H9 (cell line): Measurements from ENCODE around the gene CNKSR1. TPM values are rescaled to one million over a fixed set of nuclear protein-coding genes. Genes with fewer than 3 reads are reported as not detected.

Source experiments
- DNase-seq: peaks from one replicate; pipeline ENCODE4 v3.0.0-alpha.2; 2017
- H2AFZ ChIP-seq: one replicate; pipeline ENCODE4 v1.6.1; 2013; ENCODE audit warnings: mild to moderate bottlenecking, low read length, control low read depth, moderate library complexity
- H2AK5ac ChIP-seq: 2 replicates; pipeline ENCODE4 v1.6.1; 2013; ENCODE audit warnings: low read length, control low read depth, mixed read lengths; ENCODE audit not compliant: insufficient read length
- H2BK120ac ChIP-seq: one replicate; pipeline ENCODE4 v1.6.1; 2013; ENCODE audit warnings: low read depth, mild to moderate bottlenecking, low read length, control low read depth, inconsistent platforms; ENCODE audit not compliant: poor library complexity, severe bottlenecking
- H2BK12ac ChIP-seq: 2 replicates; pipeline ENCODE4 v1.6.1; 2013; ENCODE audit warnings: low read length, control low read depth, mixed read lengths, low read depth; ENCODE audit not compliant: insufficient read length
- H2BK15ac ChIP-seq: 2 replicates; pipeline ENCODE4 v1.6.1; 2013; ENCODE audit warnings: low read depth, low read length, control low read depth
- H2BK20ac ChIP-seq: one replicate; pipeline ENCODE4 v1.6.1; 2013; ENCODE audit warnings: low read depth, mild to moderate bottlenecking, low read length, control low read depth, inconsistent platforms; ENCODE audit not compliant: poor library complexity, severe bottlenecking
- H2BK5ac ChIP-seq: 2 replicates; pipeline ENCODE4 v1.6.1; 2013; ENCODE audit warnings: low read length, control low read depth, mixed read lengths; ENCODE audit not compliant: insufficient read length
- H3K14ac ChIP-seq: 2 replicates; pipeline ENCODE4 v1.6.1; 2013; ENCODE audit warnings: low read length, control low read depth; ENCODE audit not compliant: insufficient read depth
- H3K18ac ChIP-seq: 2 replicates; pipeline ENCODE4 v1.6.1; 2013; ENCODE audit warnings: low read depth, mild to moderate bottlenecking, mixed read lengths, low read length, control low read depth; ENCODE audit not compliant: insufficient read length
- H3K23ac ChIP-seq: 2 replicates; pipeline ENCODE4 v1.6.1; 2013; ENCODE audit warnings: low read length, control low read depth, mixed read lengths, low read depth; ENCODE audit not compliant: insufficient read length
- H3K23me2 ChIP-seq: 2 replicates; pipeline ENCODE4 v1.6.1; 2013; ENCODE audit warnings: low read depth, mild to moderate bottlenecking, mixed read lengths, low read length, control low read depth; ENCODE audit not compliant: insufficient read length, poor library complexity, severe bottlenecking
- H3K27ac ChIP-seq: 2 replicates; pipeline ENCODE4 v1.5.1; 2013; ENCODE audit warnings: low read length, control low read depth, mixed read lengths, low read depth; ENCODE audit not compliant: insufficient read length
- H3K27me3 ChIP-seq: 2 replicates; pipeline ENCODE4 v1.6.1; 2013; ENCODE audit warnings: low read length, control low read depth, inconsistent platforms; ENCODE audit not compliant: insufficient read depth
- H3K4ac ChIP-seq: 2 replicates; pipeline ENCODE4 v1.6.1; 2013; ENCODE audit warnings: low read depth, mild to moderate bottlenecking, control low read depth, inconsistent platforms, low read length, moderate library complexity
- H3K4me1 ChIP-seq: 2 replicates; pipeline ENCODE4 v1.6.1; 2013; ENCODE audit warnings: low read length, control low read depth, inconsistent platforms; ENCODE audit not compliant: insufficient read depth
- H3K4me2 ChIP-seq: 2 replicates; pipeline ENCODE4 v1.6.1; 2013; ENCODE audit warnings: low read length, control low read depth, mixed read lengths; ENCODE audit not compliant: insufficient read length, insufficient read depth
- H3K56ac ChIP-seq: 2 replicates; pipeline ENCODE4 v1.6.1; 2013; ENCODE audit warnings: low read depth, mild to moderate bottlenecking, mixed read lengths, low read length, control low read depth; ENCODE audit not compliant: insufficient read length
- H3K79me1 ChIP-seq: 2 replicates; pipeline ENCODE4 v1.6.1; 2013; ENCODE audit warnings: low read depth, mild to moderate bottlenecking, moderate library complexity, low read length, control low read depth, inconsistent platforms; ENCODE audit not compliant: insufficient read depth, poor library complexity, severe bottlenecking
- H3K79me2 ChIP-seq: 2 replicates; pipeline ENCODE4 v1.6.1; 2013; ENCODE audit warnings: low read length, control low read depth, inconsistent platforms; ENCODE audit not compliant: insufficient read depth
- H3K9ac ChIP-seq: 2 replicates; pipeline ENCODE4 v1.6.1; 2013; ENCODE audit warnings: low read length, control low read depth, mixed read lengths; ENCODE audit not compliant: insufficient read length; ENCODE audit errors: extremely low read depth
- H3K9me3 ChIP-seq: one replicate; pipeline ENCODE4 v1.6.1; 2013; ENCODE audit warnings: low read depth, low read length, inconsistent platforms; ENCODE audit not compliant: control insufficient read depth
- H3T11ph ChIP-seq: one replicate; pipeline ENCODE4 v1.6.1; 2013; ENCODE audit warnings: mild to moderate bottlenecking, low read length, control low read depth, inconsistent platforms
- H4K20me1 ChIP-seq: one replicate; pipeline ENCODE4 v1.6.1; 2013; ENCODE audit not compliant: control insufficient read depth, insufficient read length, insufficient read depth
- H4K5ac ChIP-seq: 2 replicates; pipeline ENCODE4 v1.6.1; 2013; ENCODE audit warnings: low read depth, mild to moderate bottlenecking, mixed read lengths, low read length, control low read depth; ENCODE audit not compliant: insufficient read length
- H4K8ac ChIP-seq: replicated peaks from 2 replicates; pipeline ENCODE4 v1.6.1; 2013; ENCODE audit warnings: low read length, control low read depth, mixed read lengths, low read depth; ENCODE audit not compliant: insufficient read length
- H4K91ac ChIP-seq: 2 replicates; pipeline ENCODE4 v1.6.1; 2013; ENCODE audit warnings: low read depth, mild to moderate bottlenecking, moderate library complexity, mixed read lengths, low read length, control low read depth; ENCODE audit not compliant: insufficient read length
- H3K27ac Mint-ChIP-seq, 3 experiments: 2 replicates in 2 of 3; 3 replicates in 1 of 3; pipeline ENCODE4 v1.8.0; 2020 to 2021; ENCODE audit warnings: mixed read lengths in 3 of 3, mild to moderate bottlenecking in 1 of 3, moderate library complexity in 1 of 3
- H3K27me3 Mint-ChIP-seq: 2 replicates; pipeline ENCODE4 v1.8.0; 2021; ENCODE audit warnings: low read depth, mild to moderate bottlenecking, moderate library complexity, mixed read lengths
- H3K36me3 Mint-ChIP-seq, 3 experiments: 2 replicates in 2 of 3; 3 replicates in 1 of 3; pipeline ENCODE4 v1.8.0; 2020 to 2021; ENCODE audit warnings: low read depth in 3 of 3, mixed read lengths in 3 of 3; ENCODE audit not compliant: insufficient read depth in 1 of 3
- H3K4me1 Mint-ChIP-seq, 2 experiments: 2 replicates each; pipeline ENCODE4 v1.8.0; 2020; ENCODE audit warnings: mixed read lengths in 2 of 2
- H3K4me3 Mint-ChIP-seq, 2 experiments: 2 replicates in 1 of 2; 3 replicates in 1 of 2; pipeline ENCODE4 v1.8.0; 2020 to 2021; ENCODE audit warnings: mild to moderate bottlenecking in 2 of 2, mixed read lengths in 2 of 2, moderate library complexity in 1 of 2
- H3K9me3 Mint-ChIP-seq, 2 experiments: 2 replicates in 1 of 2; 3 replicates in 1 of 2; pipeline ENCODE4 v1.8.0; 2020; ENCODE audit warnings: mild to moderate bottlenecking in 2 of 2, mixed read lengths in 2 of 2, moderate library complexity in 1 of 2
- WGBS: extraction: QIAGEN DNeasy Blood & Tissue Kit; methylation state at CpG from one replicate; pipeline ENCODE4 v1.1.7; 2013; ENCODE audit warnings: missing lambda C conversion rate, low lambda C conversion rate, mixed read lengths; ENCODE audit not compliant: insufficient read length; ENCODE audit errors: extremely low coverage; 5-methylcytosine and 5-hydroxymethylcytosine counted together
- total RNA-seq: library from RNA; stranded (reverse); gene quantifications from 2 replicates; pipeline ENCODE4 v1.2.1, GENCODE V29; 2021
- TF ChIP-seq, protein P1 (sequence below): fragments of 200-600 bp; sonication (generic); conservative IDR thresholded peaks from 3 replicates; pipeline ENCODE4 v1.8.0; 2021; ENCODE audit warnings: antibody characterized with exemption, mild to moderate bottlenecking

CNKSR1 gene
- total RNA-seq, 1 experiment from 2014 or later = 26.3 TPM

DNA sequence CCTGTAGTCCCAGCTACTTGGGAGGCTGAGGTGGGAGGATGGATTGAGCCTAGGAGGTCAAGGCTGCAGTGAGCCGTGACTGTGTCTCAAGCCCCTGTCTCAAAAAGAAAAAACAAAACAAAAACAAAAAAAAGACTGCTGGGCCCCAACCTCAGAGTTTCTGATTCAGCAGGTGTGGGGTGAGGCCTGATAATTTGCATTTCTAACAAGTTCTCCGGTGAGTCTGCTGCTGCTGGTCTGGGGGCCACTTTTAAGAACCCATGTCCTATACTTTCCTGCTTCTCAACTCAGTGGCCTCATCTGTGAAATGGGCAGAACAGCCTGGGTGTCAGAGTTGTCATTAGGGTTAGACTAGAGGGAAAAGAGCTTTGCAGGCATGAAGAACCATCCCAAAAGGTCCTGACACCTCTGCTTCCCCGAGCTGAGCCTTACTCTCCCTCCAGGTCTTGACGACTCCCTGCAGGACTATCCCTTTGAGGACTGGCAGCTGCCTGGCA, 2.8 kb downstream of the CNKSR1 start:
- Histone ChIP-seq H3K4me2 (no peak overlapping the region), H3K79me1 (no peaks in the 10 kb centered on the region), H4K5ac (no peak overlapping the region), H4K20me1 (no peaks in the 10 kb centered on the region), H3K18ac (no peak overlapping the region), H2AFZ (no peak overlapping the region), H3T11ph (no peak overlapping the region), H2BK12ac (no peak overlapping the region), H3K56ac (no peak overlapping the region), H3K23me2 (no peaks in the 10 kb centered on the region), H3K23ac (no peak overlapping the region), H3K79me2 (no peaks in the 10 kb centered on the region), H3K14ac (no peak overlapping the region), H3K27ac (no peak overlapping the region), H2BK5ac (no peak overlapping the region), H3K27me3 (no peaks in the 10 kb centered on the region), H4K8ac (no peak overlapping the region), H2BK120ac (no peak overlapping the region), H2BK15ac (no peak overlapping the region), H3K9me3 (no peaks in the 10 kb centered on the region), H4K91ac (no peak overlapping the region), H3K4ac (no peak overlapping the region), H2AK5ac (no peak overlapping the region), H3K9ac (no peak overlapping the region), H3K4me1 (no peaks in the 10 kb centered on the region), H2BK20ac (no peak overlapping the region)
- Mint-ChIP-seq H3K27ac (no peak overlapping the region), H3K27me3 (no peaks in the 10 kb centered on the region), H3K9me3 (no peaks in the 10 kb centered on the region), H3K4me1 (peaks cover 3 to 11% of the 10 kb centered on the region in 2 experiments; a peak in 3 of 4 replicates), H3K36me3 (peaks cover 0 to 19% (median 15%) of the 10 kb centered on the region in 3 experiments; a peak in 4 of 7 replicates), H3K4me3 (no peak overlapping the region; a peak in 1 of 5 replicates)
- no peak for DNase-seq
- no CpG with 5 or more reads among the region's 4 CpGs for WGBS
- TF ChIP-seq, protein P1, sequence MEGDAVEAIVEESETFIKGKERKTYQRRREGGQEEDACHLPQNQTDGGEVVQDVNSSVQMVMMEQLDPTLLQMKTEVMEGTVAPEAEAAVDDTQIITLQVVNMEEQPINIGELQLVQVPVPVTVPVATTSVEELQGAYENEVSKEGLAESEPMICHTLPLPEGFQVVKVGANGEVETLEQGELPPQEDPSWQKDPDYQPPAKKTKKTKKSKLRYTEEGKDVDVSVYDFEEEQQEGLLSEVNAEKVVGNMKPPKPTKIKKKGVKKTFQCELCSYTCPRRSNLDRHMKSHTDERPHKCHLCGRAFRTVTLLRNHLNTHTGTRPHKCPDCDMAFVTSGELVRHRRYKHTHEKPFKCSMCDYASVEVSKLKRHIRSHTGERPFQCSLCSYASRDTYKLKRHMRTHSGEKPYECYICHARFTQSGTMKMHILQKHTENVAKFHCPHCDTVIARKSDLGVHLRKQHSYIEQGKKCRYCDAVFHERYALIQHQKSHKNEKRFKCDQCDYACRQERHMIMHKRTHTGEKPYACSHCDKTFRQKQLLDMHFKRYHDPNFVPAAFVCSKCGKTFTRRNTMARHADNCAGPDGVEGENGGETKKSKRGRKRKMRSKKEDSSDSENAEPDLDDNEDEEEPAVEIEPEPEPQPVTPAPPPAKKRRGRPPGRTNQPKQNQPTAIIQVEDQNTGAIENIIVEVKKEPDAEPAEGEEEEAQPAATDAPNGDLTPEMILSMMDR = no peak
